Liver (tissue), 9 donors: ENCODE measurements around the gene NDOR1. TPM values are rescaled to one million over a fixed set of nuclear protein-coding genes. Genes with fewer than 3 reads are reported as not detected.

Experiments
- DNase-seq: peaks from one replicate; pipeline ENCODE4 v3.0.0-alpha.2; 2017; ENCODE audit warnings: low spot score
- H3K27ac ChIP-seq, 2 donors: one replicate each; pipeline ENCODE4 v1.7.0; 2013; ENCODE audit warnings: inconsistent platforms in 2 of 2, low read length in 2 of 2, control low read depth in 1 of 2, low read depth in 1 of 2, mild to moderate bottlenecking in 1 of 2
- H3K27me3 ChIP-seq, 4 donors: one replicate each; pipeline versions ENCODE4 v1.6.1 to v1.7.0; 2013; ENCODE audit warnings: low read length in 3 of 4, inconsistent platforms in 1 of 4, mild to moderate bottlenecking in 1 of 4, moderate library complexity in 1 of 4; ENCODE audit not compliant: control insufficient read depth in 4 of 4, insufficient read depth in 4 of 4
- H3K36me3 ChIP-seq, 4 donors: one replicate each; pipeline versions ENCODE4 v1.6.1 to v1.7.0; 2013; ENCODE audit warnings: low read length in 3 of 4, mild to moderate bottlenecking in 3 of 4, low read depth in 1 of 4, moderate library complexity in 1 of 4; ENCODE audit not compliant: control insufficient read depth in 4 of 4, insufficient read depth in 3 of 4
- H3K4me1 ChIP-seq, 4 donors: one replicate each; pipeline versions ENCODE4 v1.6.1 to v1.7.0; 2013; ENCODE audit warnings: low read length in 3 of 4, mild to moderate bottlenecking in 3 of 4, moderate library complexity in 1 of 4; ENCODE audit not compliant: control insufficient read depth in 4 of 4, insufficient read depth in 4 of 4
- H3K4me3 ChIP-seq, 3 donors: one replicate each; pipeline versions ENCODE4 v1.6.1 to v1.7.0; 2013; ENCODE audit warnings: low read length in 3 of 3, control low read depth in 1 of 3, low read depth in 1 of 3, mild to moderate bottlenecking in 1 of 3
- H3K9ac ChIP-seq, 2 donors: one replicate each; pipeline ENCODE4 v1.7.0; 2013; ENCODE audit warnings: low read length in 2 of 2, mild to moderate bottlenecking in 2 of 2, moderate library complexity in 2 of 2, control low read depth in 1 of 2, low read depth in 1 of 2
- H3K9me3 ChIP-seq, 4 donors: one replicate each; pipeline versions ENCODE4 v1.6.1 to v1.7.0; 2013; ENCODE audit warnings: low read length in 3 of 4; ENCODE audit not compliant: control insufficient read depth in 4 of 4
- ATF3 ChIP-seq: IDR thresholded peaks from 2 replicates; pipeline ENCODE4 v1.6.1; 2016; ENCODE audit warnings: antibody characterized with exemption
- EGR1 ChIP-seq, 2 donors: IDR thresholded peaks; 2 replicates each; pipeline ENCODE4 v1.6.1; 2016 to 2018; ENCODE audit warnings: antibody characterized with exemption in 2 of 2, low read depth in 2 of 2
- FOXA1 ChIP-seq: IDR thresholded peaks from 2 replicates; pipeline ENCODE4 v1.6.1; 2016; ENCODE audit warnings: antibody characterized with exemption
- FOXA2 ChIP-seq: IDR thresholded peaks from 2 replicates; pipeline ENCODE4 v1.6.1; 2016; ENCODE audit warnings: antibody characterized with exemption
- HNF4A ChIP-seq, 2 donors: conservative IDR thresholded peaks; 2 replicates each; pipeline ENCODE4 v1.6.1; 2016; ENCODE audit warnings: antibody characterized with exemption in 2 of 2, mild to moderate bottlenecking in 2 of 2
- HNF4G ChIP-seq: IDR thresholded peaks from 2 replicates; pipeline ENCODE4 v1.6.1; 2016; ENCODE audit warnings: antibody characterized with exemption
- JUND ChIP-seq, 2 donors: IDR thresholded peaks; 2 replicates each; pipeline ENCODE4 v1.6.1; 2016; ENCODE audit warnings: antibody characterized with exemption in 2 of 2
- MAX ChIP-seq: IDR thresholded peaks from 2 replicates; pipeline ENCODE4 v1.6.1; 2016; ENCODE audit warnings: antibody characterized with exemption
- NR2F2 ChIP-seq: IDR thresholded peaks from 2 replicates; pipeline ENCODE4 v1.6.1; 2016; ENCODE audit warnings: antibody characterized with exemption
- RAD21 ChIP-seq, 2 donors: IDR thresholded peaks; 2 replicates each; pipeline ENCODE4 v1.6.1; 2016; ENCODE audit warnings: antibody characterized with exemption in 2 of 2, mild to moderate bottlenecking in 2 of 2
- REST ChIP-seq: IDR thresholded peaks from 2 replicates; pipeline ENCODE4 v1.6.1; 2016; ENCODE audit warnings: antibody characterized with exemption, mild to moderate bottlenecking
- RXRA ChIP-seq, 2 donors: IDR thresholded peaks; 2 replicates each; pipeline ENCODE4 v1.6.1; 2017 to 2018; ENCODE audit warnings: antibody characterized with exemption in 2 of 2, mild to moderate bottlenecking in 1 of 2
- SP1 ChIP-seq: IDR thresholded peaks from 2 replicates; pipeline ENCODE4 v1.6.1; 2018; ENCODE audit warnings: antibody characterized with exemption, mild to moderate bottlenecking
- TAF1 ChIP-seq: conservative IDR thresholded peaks from 2 replicates; pipeline ENCODE4 v1.6.1; 2016; ENCODE audit warnings: antibody characterized with exemption, mild to moderate bottlenecking
- YY1 ChIP-seq: IDR thresholded peaks from 2 replicates; pipeline ENCODE4 v1.6.1; 2016; ENCODE audit warnings: antibody characterized with exemption, mild to moderate bottlenecking
- WGBS: extraction: QIAGEN DNeasy Blood & Tissue Kit; methylation state at CpG from one replicate; pipeline ENCODE4 v1.1.7; 2013; 5-methylcytosine and 5-hydroxymethylcytosine counted together
- polyA plus RNA-seq, 2 donors: library from polyadenylated mRNA; stranded (reverse) in 1 of 2; unstranded in 1 of 2; fragments of 200-250 nt in 1 of 2; fragments of >200 nt in 1 of 2; fragmentation: Nextera tagmentation in 1 of 2; extraction: Ambion mirVana in 1 of 2; gene quantifications; one replicate each; pipeline versions ENCODE4 v1.2.1 to v1.2.3, GENCODE V29; 2013 to 2015
- total RNA-seq, 2 donors: library from RNA; depleted of rRNA; stranded (reverse); fragments of >200 nt; gene quantifications; one replicate each; pipeline ENCODE4 v1.2.3, GENCODE V29; 2014
- donor health status: healthy.
- donor health status: healthy.
- donor health status: healthy.
- donor health status: healthy.
- donor health status: healthy.

The NDOR1 gene
- total and polyA plus RNA-seq, 4 donors = 2.5 to 4.7 (median 3.2) TPM

- DNase-seq = no peak
- H3K9me3 ChIP-seq = no peaks in the 10 kb centered on the region
- 77% methylated on average over 27 of the region's 27 CpGs for WGBS
- TF ChIP-seq TAF1 (no peak), FOXA1 (no peak), HNF4G (no peak), FOXA2 (no peak), EGR1 (IDR thresholded peaks at IDR 0.05; ENCODE audit: low read depth in 2 of 2) (no peak), RXRA (IDR thresholded peaks at IDR 0.05) (no peak), MAX (no peak), YY1 (no peak)
- no peak overlapping the region for H3K4me3 ChIP-seq
- H3K27ac ChIP-seq = no peak overlapping the region
- no peak overlapping the region for H3K9ac ChIP-seq
- H3K36me3 ChIP-seq = no peaks in the 10 kb centered on the region
- no peaks in the 10 kb centered on the region for H3K27me3 ChIP-seq
- H3K4me1 ChIP-seq = peaks cover under 1 to 4% (median under 1%) of the 10 kb centered on the region in 4 donors
Measured at GRCh38 chr9:137228968-137229896, 23.7 kb downstream of the NDOR1 start.

- Histone ChIP-seq H3K27ac (no peak overlapping the region), H3K9ac (no peak overlapping the region), H3K36me3 (no peaks in the 10 kb centered on the region), H3K4me1 (peaks cover 0 to 4% (median 0%) of the 10 kb centered on the region in 4 donors), H3K4me3 (no peak overlapping the region), H3K9me3 (no peaks in the 10 kb centered on the region), H3K27me3 (no peaks in the 10 kb centered on the region)
- no peak for DNase-seq
- TF ChIP-seq HNF4A (conservative IDR thresholded peaks at IDR 0.05) (no peak), YY1 (no peak), ATF3 (no peak), JUND (IDR thresholded peaks at IDR 0.05) (no peak), SP1 (no peak), TAF1 (no peak)
- 45% methylated on average over 31 of the region's 31 CpGs for WGBS
Measured at GRCh38 chr9:137229903-137230704, 24.6 kb downstream of the NDOR1 start.

GRCh38 chr9:137230705-137231371 lies 25.3 kb downstream of the NDOR1 start, which contains the start of gene SLC34A3:
Gene SLC34A3, plus strand, starts transcription at chr9:137230901. Its CDS starts 802 bp downstream, at chr9:137231703.
- DNase-seq = no peak
- H3K9me3 ChIP-seq = no peaks in the 10 kb centered on the region
- H3K4me3 ChIP-seq = no peak within 1 kb of the TSS
- no peak within 1 kb of the TSS for H3K27ac ChIP-seq
- H3K4me1 ChIP-seq = peaks cover 0 to 4% (median 0%) of the 10 kb centered on the region in 4 donors
- no peaks in the 10 kb centered on the region for H3K27me3 ChIP-seq
- TF ChIP-seq TAF1 = no peak
- TF ChIP-seq RAD21 (IDR thresholded peaks at IDR 0.05) = no peak
- TF ChIP-seq FOXA2 = no peak
- no peak for TF ChIP-seq SP1
- TF ChIP-seq NR2F2 = no peak
- no peak for TF ChIP-seq REST
- TF ChIP-seq HNF4A (conservative IDR thresholded peaks at IDR 0.05) = no peak
- TF ChIP-seq RXRA (IDR thresholded peaks at IDR 0.05) = no peak
- WGBS = 69% methylated on average over 14 of the region's 14 CpGs
- no peaks in the 10 kb centered on the region for H3K36me3 ChIP-seq
- H3K9ac ChIP-seq = no peak within 1 kb of the TSS
